ENCODE measurements around the gene HRK.

The HRK gene

GRCh38 chr12:116887897-116888296 is 6.7 kb upstream of the HRK start:
- H3K79me2 ChIP-seq (ENCODE audit: insufficient read depth, low read length), result no peaks in the 10 kb centered on the region
- no peak overlapping the region for H3K27ac ChIP-seq (ENCODE audit: low read length)
- ATAC-seq (ENCODE audit: insufficient read depth, low read depth), result no peak
- no peaks in the 10 kb centered on the region for H4K20me1 ChIP-seq (ENCODE audit: insufficient read depth, low read length)
- no peak overlapping the region for H3K4me3 ChIP-seq (ENCODE audit: low read depth in 1 of 2, low read length in 2 of 2)
- peaks cover under 1% of the 10 kb centered on the region for H3K27me3 ChIP-seq (ENCODE audit: insufficient read depth, low read length, poor library complexity)
- no peaks in the 10 kb centered on the region for H3K9me3 ChIP-seq (ENCODE audit: insufficient read depth, low read length, severe bottlenecking)
- no peak overlapping the region for H3K9ac ChIP-seq (ENCODE audit: low read depth, low read length)
- no peak overlapping the region for H3K4me2 ChIP-seq (ENCODE audit: insufficient read depth, low read length)
- H3K36me3 ChIP-seq (ENCODE audit: insufficient read depth, low read length), result no peaks in the 10 kb centered on the region
- TF ChIP-seq CTCF (IDR thresholded peaks at IDR 0.05; ENCODE audit: borderline replicate concordance, extremely low read depth, low read length, poor library complexity, severe bottlenecking), result no peak
- no peak for TF ChIP-seq EZH2 (IDR thresholded peaks at IDR 0.05; ENCODE audit: borderline replicate concordance, low read depth, low read length, severe bottlenecking)
- DNase-seq, result no peak
- H2AFZ ChIP-seq (ENCODE audit: low read depth, low read length), result no peak overlapping the region
- H3K4me1 ChIP-seq (ENCODE audit: insufficient read depth, low read length), result no peaks in the 10 kb centered on the region

DNA sequence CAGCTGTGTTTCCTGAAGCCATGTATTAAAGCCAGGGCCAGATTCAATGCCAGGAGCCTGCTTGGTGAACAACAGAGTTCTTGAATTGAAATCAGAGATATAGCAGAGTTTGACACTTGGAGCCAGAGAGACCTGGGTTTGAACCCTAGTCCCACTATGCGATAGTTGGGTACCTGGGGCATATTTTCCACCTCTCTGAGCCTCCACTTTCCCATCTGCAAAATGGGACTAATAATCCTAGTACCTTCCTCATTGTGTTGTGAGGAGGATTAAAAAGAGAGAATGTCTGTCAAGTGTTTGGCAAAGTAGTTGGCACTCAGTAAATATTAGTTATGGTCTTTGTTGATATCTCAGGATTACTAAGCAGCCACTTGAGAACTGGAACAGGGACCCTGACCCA is 6.0 kb upstream of the HRK start:
- ATAC-seq (ENCODE audit: insufficient read depth, low read depth), result no peak
- Histone ChIP-seq H3K4me1 (ENCODE audit: insufficient read depth, low read length) (no peaks in the 10 kb centered on the region), H3K9me3 (ENCODE audit: insufficient read depth, low read length, severe bottlenecking) (no peaks in the 10 kb centered on the region), H3K4me2 (ENCODE audit: insufficient read depth, low read length) (no peak overlapping the region), H3K27ac (ENCODE audit: low read length) (no peak overlapping the region), H4K20me1 (ENCODE audit: insufficient read depth, low read length) (no peaks in the 10 kb centered on the region), H3K9ac (ENCODE audit: low read depth, low read length) (no peak overlapping the region), H3K4me3 (ENCODE audit: low read depth in 1 of 2, low read length in 2 of 2) (no peak overlapping the region), H3K36me3 (ENCODE audit: insufficient read depth, low read length) (no peaks in the 10 kb centered on the region), H3K79me2 (ENCODE audit: insufficient read depth, low read length) (no peaks in the 10 kb centered on the region), H2AFZ (ENCODE audit: low read depth, low read length) (no peak overlapping the region), H3K27me3 (ENCODE audit: insufficient read depth, low read length, poor library complexity) (peaks cover 7% of the 10 kb centered on the region)
- no peak for TF ChIP-seq EZH2 (IDR thresholded peaks at IDR 0.05; ENCODE audit: borderline replicate concordance, low read depth, low read length, severe bottlenecking)
- TF ChIP-seq CTCF (IDR thresholded peaks at IDR 0.05; ENCODE audit: borderline replicate concordance, extremely low read depth, low read length, poor library complexity, severe bottlenecking), result no peak
- no peak for DNase-seq

- Histone ChIP-seq H3K4me2 (ENCODE audit: insufficient read depth, low read length) (no peak overlapping the region), H3K9me3 (ENCODE audit: insufficient read depth, low read length, severe bottlenecking) (no peaks in the 10 kb centered on the region), H3K27ac (ENCODE audit: low read length) (no peak overlapping the region), H3K4me3 (ENCODE audit: low read depth in 1 of 2, low read length in 2 of 2) (no peak overlapping the region), H3K36me3 (ENCODE audit: insufficient read depth, low read length) (no peaks in the 10 kb centered on the region), H4K20me1 (ENCODE audit: insufficient read depth, low read length) (no peaks in the 10 kb centered on the region), H3K27me3 (ENCODE audit: insufficient read depth, low read length, poor library complexity) (peaks cover 24% of the 10 kb centered on the region), H3K79me2 (ENCODE audit: insufficient read depth, low read length) (no peaks in the 10 kb centered on the region), H3K9ac (ENCODE audit: low read depth, low read length) (no peak overlapping the region), H2AFZ (ENCODE audit: low read depth, low read length) (no peak overlapping the region), H3K4me1 (ENCODE audit: insufficient read depth, low read length) (peaks cover 7% of the 10 kb centered on the region)
- no peak for DNase-seq
- TF ChIP-seq CTCF (IDR thresholded peaks at IDR 0.05; ENCODE audit: borderline replicate concordance, extremely low read depth, low read length, poor library complexity, severe bottlenecking) (no peak), EZH2 (IDR thresholded peaks at IDR 0.05; ENCODE audit: borderline replicate concordance, low read depth, low read length, severe bottlenecking) (no peak)
- no peak for ATAC-seq (ENCODE audit: insufficient read depth, low read depth)
Measured at GRCh38 chr12:116885491-116885890, 4.2 kb upstream of the HRK start.

- H3K27ac ChIP-seq (ENCODE audit: low read length), result no peak overlapping the region
- H3K27me3 ChIP-seq (ENCODE audit: insufficient read depth, low read length, poor library complexity), result peaks cover 30% of the 10 kb centered on the region
- no peaks in the 10 kb centered on the region for H3K79me2 ChIP-seq (ENCODE audit: insufficient read depth, low read length)
- H3K36me3 ChIP-seq (ENCODE audit: insufficient read depth, low read length), result no peaks in the 10 kb centered on the region
- H2AFZ ChIP-seq (ENCODE audit: low read depth, low read length), result no peak overlapping the region
- H4K20me1 ChIP-seq (ENCODE audit: insufficient read depth, low read length), result 0 out of 2 replicates have a peak, but pooled peaks cover under 1% of the 10 kb centered on the region
- peaks cover 7% of the 10 kb centered on the region for H3K4me1 ChIP-seq (ENCODE audit: insufficient read depth, low read length)
- no peak overlapping the region for H3K4me2 ChIP-seq (ENCODE audit: insufficient read depth, low read length)
- H3K9me3 ChIP-seq (ENCODE audit: insufficient read depth, low read length, severe bottlenecking), result no peaks in the 10 kb centered on the region
- no peak for DNase-seq
- no peak for TF ChIP-seq CTCF (IDR thresholded peaks at IDR 0.05; ENCODE audit: borderline replicate concordance, extremely low read depth, low read length, poor library complexity, severe bottlenecking)
- H3K4me3 ChIP-seq (ENCODE audit: low read depth in 1 of 2, low read length in 2 of 2), result no peak overlapping the region
- no peak for ATAC-seq (ENCODE audit: insufficient read depth, low read depth)
- H3K9ac ChIP-seq (ENCODE audit: low read depth, low read length), result no peak overlapping the region
Measured at GRCh38 chr12:116884871-116885270, 3.6 kb upstream of the HRK start.
